Activated CD4-positive, CD25-positive, alpha-beta regulatory T cell treated with anti-CD3 and anti-CD28 coated beads, Interleukin-2, amount 50 U/mL, for 72 hours (primary cell): ENCODE measurements around the gene CYP21A2.
"Not testable (repeated sequence)": the region's sequence is repeated elsewhere in the genome, so short reads cannot be mapped to it uniquely, and the experiment has no call there.

Source experiments
- DNase-seq: peaks from one replicate; pipeline ENCODE4 v3.0.0; 2021

Gene CYP21A2

GRCh38 chr6:32037598-32038524, at the start of gene CYP21A2:
TSS of gene CYP21A2 (plus strand) at chr6:32038415. CDS start at chr6:32038423, 8 bp downstream.
- DNase-seq: peak; percentile 23

GRCh38 chr6:31989363-31989762, 48.9 kb upstream of the CYP21A2 start:
- DNase-seq: not testable (repeated sequence)

- DNase-seq: not testable (repeated sequence)
These were observed 43.8 kb upstream of the CYP21A2 start for GRCh38 chr6:31994421-31994820.

- not testable (repeated sequence) for DNase-seq
These were observed 41.8 kb upstream of the CYP21A2 start for GRCh38 chr6:31996385-31996784.

- DNase-seq: not testable (repeated sequence)
These were observed 35.5 kb upstream of the CYP21A2 start for GRCh38 chr6:32002546-32003268.

GRCh38 chr6:32003301-32003700, 34.9 kb upstream of the CYP21A2 start:
- not testable (repeated sequence) for DNase-seq

GRCh38 chr6:32004393-32004792, 33.8 kb upstream of the CYP21A2 start:
- DNase-seq: not testable (repeated sequence)

GRCh38 chr6:32004864-32005537, 33.2 kb upstream of the CYP21A2 start:
- DNase-seq: not testable (repeated sequence)

GRCh38 chr6:32005538-32005880, 32.7 kb upstream of the CYP21A2 start:
- DNase-seq: not testable (repeated sequence)

- DNase-seq: not testable (repeated sequence)
These were observed 32.2 kb upstream of the CYP21A2 start for GRCh38 chr6:32005991-32006529.

GRCh38 chr6:32007086-32007485, 31.1 kb upstream of the CYP21A2 start:
- not testable (repeated sequence) for DNase-seq

- not testable (repeated sequence) for DNase-seq
These were observed 30.2 kb upstream of the CYP21A2 start for GRCh38 chr6:32008037-32008436.

GRCh38 chr6:32008616-32009015, 29.6 kb upstream of the CYP21A2 start:
- DNase-seq: not testable (repeated sequence)

- not testable (repeated sequence) for DNase-seq
These were observed 28.7 kb upstream of the CYP21A2 start for GRCh38 chr6:32009537-32009936.

GRCh38 chr6:32010856-32011530, 27.2 kb upstream of the CYP21A2 start:
- not testable (repeated sequence) for DNase-seq

- DNase-seq: not testable (repeated sequence)
These were observed 25.1 kb upstream of the CYP21A2 start for GRCh38 chr6:32012941-32013617.

- not testable (repeated sequence) for DNase-seq
These were observed 24.5 kb upstream of the CYP21A2 start for GRCh38 chr6:32013738-32014137.

GRCh38 chr6:32014547-32014946, 23.7 kb upstream of the CYP21A2 start, which contains the start of gene C4B:
TSS of gene C4B (plus strand) at chr6:32014795. CDS start at chr6:32014846, 51 bp downstream.
- not testable (repeated sequence) for DNase-seq

- not testable (repeated sequence) for DNase-seq
These were observed 16.1 kb upstream of the CYP21A2 start for GRCh38 chr6:32022100-32022499.

GRCh38 chr6:32028631-32029030, 9.6 kb upstream of the CYP21A2 start:
- not testable (repeated sequence) for DNase-seq

GRCh38 chr6:32029553-32029952, 8.7 kb upstream of the CYP21A2 start:
- DNase-seq: not testable (repeated sequence)
